Measurements from ENCODE around the gene LNX2.

GRCh38 chr13:27508802-27509201 lies 111.5 kb downstream of the LNX2 start:
- TF ChIP-seq POLR2AphosphoS5 (IDR thresholded peaks at IDR 0.05) (no peak), POLR2A (IDR thresholded peaks at IDR 0.05) (no peak)

All from breast epithelium (tissue), 3 donors.